ENCODE measurements around the gene SERPINF2. TPM values are rescaled to one million over a fixed set of nuclear protein-coding genes. Genes with fewer than 3 reads are reported as not detected.

Gene SERPINF2
- total and polyA plus RNA-seq, 2 experiments from 2014 or later = 0.66 to 1.2 TPM

DNA sequence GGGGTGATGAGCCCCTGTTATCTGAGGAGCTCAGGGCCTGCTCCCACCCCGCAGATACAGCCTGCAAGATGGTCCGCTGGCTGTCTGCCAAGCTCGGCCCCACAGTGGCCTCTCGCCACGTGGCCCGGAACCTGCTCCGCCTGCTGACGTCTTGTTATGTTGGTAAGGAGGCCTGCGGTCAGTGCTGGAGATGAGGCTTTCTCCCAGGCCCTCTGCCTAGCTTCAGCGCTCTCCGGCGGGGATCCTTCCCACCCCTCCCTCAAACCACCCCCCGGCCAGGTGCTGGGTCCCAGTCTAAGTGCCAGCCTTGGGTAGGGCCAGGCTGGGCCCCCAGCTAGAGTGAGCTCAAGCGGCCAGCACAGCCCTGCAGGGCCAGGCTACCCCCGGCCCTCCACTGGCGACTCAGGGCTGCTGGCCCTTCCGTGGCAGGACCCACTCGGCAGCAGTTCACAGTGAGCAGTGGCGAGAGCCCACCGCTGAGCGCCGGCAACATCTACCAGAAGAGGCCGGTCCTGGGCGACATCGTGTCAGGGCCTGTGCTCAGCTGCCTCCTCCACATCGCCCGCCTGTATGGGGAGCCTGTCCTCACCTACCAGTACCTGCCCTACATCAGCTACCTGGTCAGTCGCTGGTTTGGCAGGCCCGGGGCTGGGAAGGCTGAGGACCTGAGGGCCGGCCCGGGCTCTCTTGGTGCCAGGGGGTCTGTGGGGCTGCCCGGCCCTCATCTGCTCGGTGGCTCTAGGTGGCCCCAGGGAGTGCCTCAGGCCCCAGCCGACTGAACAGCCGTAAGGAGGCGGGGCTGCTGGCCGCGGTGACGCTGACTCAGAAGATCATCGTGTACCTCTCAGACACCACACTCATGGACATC lies 12.1 kb upstream of the SERPINF2 start:
- H3K27ac ChIP-seq (ENCODE audit: low read depth) = no peak overlapping the region
- H3K27me3 ChIP-seq (ENCODE audit: insufficient read depth) = no peaks in the 10 kb centered on the region
- no peaks in the 10 kb centered on the region for H3K79me2 ChIP-seq (replicated peaks; ENCODE audit: insufficient read depth)
- DNase-seq (ENCODE audit: low spot score) (no peak), ATAC-seq (no peak)
- Mint-ChIP-seq H3K9me3 (no peaks in the 10 kb centered on the region), H3K27me3 (ENCODE audit: insufficient read depth, low read depth, poor library complexity) (peaks cover 19% of the 10 kb centered on the region), H3K27ac (no peak overlapping the region), H3K4me1 (no peaks in the 10 kb centered on the region; the same call in 1 of the 3 replicates), H3K4me3 (no peak overlapping the region), H3K36me3 (ENCODE audit: low read depth) (peaks cover 8% of the 10 kb centered on the region)
- H3K4me2 ChIP-seq = no peak overlapping the region
- H4K20me1 ChIP-seq (replicated peaks; ENCODE audit: insufficient read depth) = no peaks in the 10 kb centered on the region
- no peak overlapping the region for H2AFZ ChIP-seq
- H3K9me2 ChIP-seq (ENCODE audit: insufficient read depth) = no peaks in the 10 kb centered on the region
- TF ChIP-seq ZNF114 (CRISPR knock-in tag; IDR thresholded peaks at IDR 0.05) (no peak), STAT1 (IDR thresholded peaks at IDR 0.05; ENCODE audit: unreplicated experiment) (no peak), ZNF331 (CRISPR knock-in tag; IDR thresholded peaks at IDR 0.05; ENCODE audit: low read depth) (no peak), CREB1 (CRISPR knock-in tag; IDR thresholded peaks at IDR 0.05; ENCODE audit: low read depth) (no peak), JUNB (IDR thresholded peaks at IDR 0.05; ENCODE audit: unreplicated experiment) (no peak), EZH2phosphoT487 (IDR thresholded peaks at IDR 0.05; ENCODE audit: unreplicated experiment) (no peak), EZH2 (IDR thresholded peaks at IDR 0.05; ENCODE audit: low read depth, unreplicated experiment) (no peak), POLR2AphosphoS5 (IDR thresholded peaks at IDR 0.05; ENCODE audit: low read depth) (no peak), NANOG (IDR thresholded peaks at IDR 0.05; ENCODE audit: borderline replicate concordance) (no peak)
- TF ChIP-seq, protein P1, sequence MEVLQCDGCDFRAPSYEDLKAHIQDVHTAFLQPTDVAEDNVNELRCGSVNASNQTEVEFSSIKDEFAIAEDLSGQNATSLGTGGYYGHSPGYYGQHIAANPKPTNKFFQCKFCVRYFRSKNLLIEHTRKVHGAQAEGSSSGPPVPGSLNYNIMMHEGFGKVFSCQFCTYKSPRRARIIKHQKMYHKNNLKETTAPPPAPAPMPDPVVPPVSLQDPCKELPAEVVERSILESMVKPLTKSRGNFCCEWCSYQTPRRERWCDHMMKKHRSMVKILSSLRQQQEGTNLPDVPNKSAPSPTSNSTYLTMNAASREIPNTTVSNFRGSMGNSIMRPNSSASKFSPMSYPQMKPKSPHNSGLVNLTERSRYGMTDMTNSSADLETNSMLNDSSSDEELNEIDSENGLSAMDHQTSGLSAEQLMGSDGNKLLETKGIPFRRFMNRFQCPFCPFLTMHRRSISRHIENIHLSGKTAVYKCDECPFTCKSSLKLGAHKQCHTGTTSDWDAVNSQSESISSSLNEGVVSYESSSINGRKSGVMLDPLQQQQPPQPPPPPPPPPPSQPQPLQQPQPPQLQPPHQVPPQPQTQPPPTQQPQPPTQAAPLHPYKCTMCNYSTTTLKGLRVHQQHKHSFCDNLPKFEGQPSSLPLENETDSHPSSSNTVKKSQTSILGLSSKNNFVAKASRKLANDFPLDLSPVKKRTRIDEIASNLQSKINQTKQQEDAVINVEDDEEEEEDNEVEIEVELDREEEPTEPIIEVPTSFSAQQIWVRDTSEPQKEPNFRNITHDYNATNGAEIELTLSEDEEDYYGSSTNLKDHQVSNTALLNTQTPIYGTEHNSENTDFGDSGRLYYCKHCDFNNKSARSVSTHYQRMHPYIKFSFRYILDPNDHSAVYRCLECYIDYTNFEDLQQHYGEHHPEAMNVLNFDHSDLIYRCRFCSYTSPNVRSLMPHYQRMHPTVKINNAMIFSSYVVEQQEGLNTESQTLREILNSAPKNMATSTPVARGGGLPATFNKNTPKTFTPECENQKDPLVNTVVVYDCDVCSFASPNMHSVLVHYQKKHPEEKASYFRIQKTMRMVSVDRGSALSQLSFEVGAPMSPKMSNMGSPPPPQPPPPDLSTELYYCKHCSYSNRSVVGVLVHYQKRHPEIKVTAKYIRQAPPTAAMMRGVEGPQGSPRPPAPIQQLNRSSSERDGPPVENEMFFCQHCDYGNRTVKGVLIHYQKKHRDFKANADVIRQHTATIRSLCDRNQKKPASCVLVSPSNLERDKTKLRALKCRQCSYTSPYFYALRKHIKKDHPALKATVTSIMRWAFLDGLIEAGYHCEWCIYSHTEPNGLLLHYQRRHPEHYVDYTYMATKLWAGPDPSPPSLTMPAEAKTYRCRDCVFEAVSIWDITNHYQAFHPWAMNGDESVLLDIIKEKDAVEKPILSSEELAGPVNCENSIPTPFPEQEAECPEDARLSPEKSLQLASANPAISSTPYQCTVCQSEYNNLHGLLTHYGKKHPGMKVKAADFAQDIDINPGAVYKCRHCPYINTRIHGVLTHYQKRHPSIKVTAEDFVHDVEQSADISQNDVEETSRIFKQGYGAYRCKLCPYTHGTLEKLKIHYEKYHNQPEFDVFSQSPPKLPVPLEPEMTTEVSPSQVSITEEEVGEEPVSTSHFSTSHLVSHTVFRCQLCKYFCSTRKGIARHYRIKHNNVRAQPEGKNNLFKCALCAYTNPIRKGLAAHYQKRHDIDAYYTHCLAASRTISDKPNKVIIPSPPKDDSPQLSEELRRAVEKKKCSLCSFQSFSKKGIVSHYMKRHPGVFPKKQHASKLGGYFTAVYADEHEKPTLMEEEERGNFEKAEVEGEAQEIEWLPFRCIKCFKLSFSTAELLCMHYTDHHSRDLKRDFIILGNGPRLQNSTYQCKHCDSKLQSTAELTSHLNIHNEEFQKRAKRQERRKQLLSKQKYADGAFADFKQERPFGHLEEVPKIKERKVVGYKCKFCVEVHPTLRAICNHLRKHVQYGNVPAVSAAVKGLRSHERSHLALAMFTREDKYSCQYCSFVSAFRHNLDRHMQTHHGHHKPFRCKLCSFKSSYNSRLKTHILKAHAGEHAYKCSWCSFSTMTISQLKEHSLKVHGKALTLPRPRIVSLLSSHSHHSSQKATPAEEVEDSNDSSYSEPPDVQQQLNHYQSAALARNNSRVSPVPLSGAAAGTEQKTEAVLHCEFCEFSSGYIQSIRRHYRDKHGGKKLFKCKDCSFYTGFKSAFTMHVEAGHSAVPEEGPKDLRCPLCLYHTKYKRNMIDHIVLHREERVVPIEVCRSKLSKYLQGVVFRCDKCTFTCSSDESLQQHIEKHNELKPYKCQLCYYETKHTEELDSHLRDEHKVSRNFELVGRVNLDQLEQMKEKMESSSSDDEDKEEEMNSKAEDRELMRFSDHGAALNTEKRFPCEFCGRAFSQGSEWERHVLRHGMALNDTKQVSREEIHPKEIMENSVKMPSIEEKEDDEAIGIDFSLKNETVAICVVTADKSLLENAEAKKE (CRISPR knock-in tag; IDR thresholded peaks at IDR 0.05) = no peak
- TF ChIP-seq, protein P2, sequence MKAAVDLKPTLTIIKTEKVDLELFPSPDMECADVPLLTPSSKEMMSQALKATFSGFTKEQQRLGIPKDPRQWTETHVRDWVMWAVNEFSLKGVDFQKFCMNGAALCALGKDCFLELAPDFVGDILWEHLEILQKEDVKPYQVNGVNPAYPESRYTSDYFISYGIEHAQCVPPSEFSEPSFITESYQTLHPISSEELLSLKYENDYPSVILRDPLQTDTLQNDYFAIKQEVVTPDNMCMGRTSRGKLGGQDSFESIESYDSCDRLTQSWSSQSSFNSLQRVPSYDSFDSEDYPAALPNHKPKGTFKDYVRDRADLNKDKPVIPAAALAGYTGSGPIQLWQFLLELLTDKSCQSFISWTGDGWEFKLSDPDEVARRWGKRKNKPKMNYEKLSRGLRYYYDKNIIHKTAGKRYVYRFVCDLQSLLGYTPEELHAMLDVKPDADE (IDR thresholded peaks at IDR 0.05) = no peak
- TF ChIP-seq, protein P3, sequence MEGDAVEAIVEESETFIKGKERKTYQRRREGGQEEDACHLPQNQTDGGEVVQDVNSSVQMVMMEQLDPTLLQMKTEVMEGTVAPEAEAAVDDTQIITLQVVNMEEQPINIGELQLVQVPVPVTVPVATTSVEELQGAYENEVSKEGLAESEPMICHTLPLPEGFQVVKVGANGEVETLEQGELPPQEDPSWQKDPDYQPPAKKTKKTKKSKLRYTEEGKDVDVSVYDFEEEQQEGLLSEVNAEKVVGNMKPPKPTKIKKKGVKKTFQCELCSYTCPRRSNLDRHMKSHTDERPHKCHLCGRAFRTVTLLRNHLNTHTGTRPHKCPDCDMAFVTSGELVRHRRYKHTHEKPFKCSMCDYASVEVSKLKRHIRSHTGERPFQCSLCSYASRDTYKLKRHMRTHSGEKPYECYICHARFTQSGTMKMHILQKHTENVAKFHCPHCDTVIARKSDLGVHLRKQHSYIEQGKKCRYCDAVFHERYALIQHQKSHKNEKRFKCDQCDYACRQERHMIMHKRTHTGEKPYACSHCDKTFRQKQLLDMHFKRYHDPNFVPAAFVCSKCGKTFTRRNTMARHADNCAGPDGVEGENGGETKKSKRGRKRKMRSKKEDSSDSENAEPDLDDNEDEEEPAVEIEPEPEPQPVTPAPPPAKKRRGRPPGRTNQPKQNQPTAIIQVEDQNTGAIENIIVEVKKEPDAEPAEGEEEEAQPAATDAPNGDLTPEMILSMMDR (conservative IDR thresholded peaks at IDR 0.05; ENCODE audit: low read depth in 2 of 2) = no peak
- TF ChIP-seq, protein P4, sequence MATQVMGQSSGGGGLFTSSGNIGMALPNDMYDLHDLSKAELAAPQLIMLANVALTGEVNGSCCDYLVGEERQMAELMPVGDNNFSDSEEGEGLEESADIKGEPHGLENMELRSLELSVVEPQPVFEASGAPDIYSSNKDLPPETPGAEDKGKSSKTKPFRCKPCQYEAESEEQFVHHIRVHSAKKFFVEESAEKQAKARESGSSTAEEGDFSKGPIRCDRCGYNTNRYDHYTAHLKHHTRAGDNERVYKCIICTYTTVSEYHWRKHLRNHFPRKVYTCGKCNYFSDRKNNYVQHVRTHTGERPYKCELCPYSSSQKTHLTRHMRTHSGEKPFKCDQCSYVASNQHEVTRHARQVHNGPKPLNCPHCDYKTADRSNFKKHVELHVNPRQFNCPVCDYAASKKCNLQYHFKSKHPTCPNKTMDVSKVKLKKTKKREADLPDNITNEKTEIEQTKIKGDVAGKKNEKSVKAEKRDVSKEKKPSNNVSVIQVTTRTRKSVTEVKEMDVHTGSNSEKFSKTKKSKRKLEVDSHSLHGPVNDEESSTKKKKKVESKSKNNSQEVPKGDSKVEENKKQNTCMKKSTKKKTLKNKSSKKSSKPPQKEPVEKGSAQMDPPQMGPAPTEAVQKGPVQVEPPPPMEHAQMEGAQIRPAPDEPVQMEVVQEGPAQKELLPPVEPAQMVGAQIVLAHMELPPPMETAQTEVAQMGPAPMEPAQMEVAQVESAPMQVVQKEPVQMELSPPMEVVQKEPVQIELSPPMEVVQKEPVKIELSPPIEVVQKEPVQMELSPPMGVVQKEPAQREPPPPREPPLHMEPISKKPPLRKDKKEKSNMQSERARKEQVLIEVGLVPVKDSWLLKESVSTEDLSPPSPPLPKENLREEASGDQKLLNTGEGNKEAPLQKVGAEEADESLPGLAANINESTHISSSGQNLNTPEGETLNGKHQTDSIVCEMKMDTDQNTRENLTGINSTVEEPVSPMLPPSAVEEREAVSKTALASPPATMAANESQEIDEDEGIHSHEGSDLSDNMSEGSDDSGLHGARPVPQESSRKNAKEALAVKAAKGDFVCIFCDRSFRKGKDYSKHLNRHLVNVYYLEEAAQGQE (IDR thresholded peaks at IDR 0.05; ENCODE audit: unreplicated experiment) = no peak
- no peaks in the 10 kb centered on the region for H3K36me3 ChIP-seq (ENCODE audit: insufficient read depth)
- H3K4me1 ChIP-seq (ENCODE audit: insufficient read depth) = no peaks in the 10 kb centered on the region
- H3K4me3 ChIP-seq = no peak overlapping the region
- no peaks in the 10 kb centered on the region for H3F3A ChIP-seq (replicated peaks; ENCODE audit: low read depth)

All from GM23338 (cell line).